ENCODE data around the gene SH3RF3. TPM values are rescaled to one million over a fixed set of nuclear protein-coding genes. Genes with fewer than 3 reads are reported as not detected.
A peak's percentile ranks its signal among the peaks of the same experiment; 100 is the strongest.

The SH3RF3 gene
- total RNA-seq, 1 experiment from 2014 or later: 0.34 TPM

- Histone ChIP-seq H3K4me2 (ENCODE audit: low read depth, low read length, poor library complexity, severe bottlenecking) (peak overlapping the region; percentile 38), H2AFZ (ENCODE audit: low read length) (no peak overlapping the region), H3K9me3 (ENCODE audit: low read length) (no peaks in the 10 kb centered on the region), H3K27me3 (ENCODE audit: low read length) (no peaks in the 10 kb centered on the region), H3K4me3 (ENCODE audit: low read length) (no peak overlapping the region), H3K36me3 (ENCODE audit: insufficient read depth, low read length) (no peaks in the 10 kb centered on the region), H3K79me2 (ENCODE audit: low read length) (no peaks in the 10 kb centered on the region), H3K9me2 (replicated peaks; ENCODE audit: insufficient read depth, low read length) (no peaks in the 10 kb centered on the region), H3K9ac (ENCODE audit: low read length) (no peak overlapping the region), H4K20me1 (ENCODE audit: insufficient read depth, low read depth, low read length) (no peaks in the 10 kb centered on the region), H3K27ac (ENCODE audit: low read length) (no peak overlapping the region), H3K4me1 (ENCODE audit: low read length) (peaks cover 30% of the 10 kb centered on the region)
- peak; percentile 71 for DNase-seq
Measured at GRCh38 chr2:109255654-109256053, 126.6 kb downstream of the SH3RF3 start.

- H2AFZ ChIP-seq (ENCODE audit: low read length): no peak overlapping the region
- H3K79me2 ChIP-seq (ENCODE audit: low read length): no peaks in the 10 kb centered on the region
- no peaks in the 10 kb centered on the region for H4K20me1 ChIP-seq (ENCODE audit: insufficient read depth, low read depth, low read length)
- H3K4me2 ChIP-seq (ENCODE audit: low read depth, low read length, poor library complexity, severe bottlenecking): peak overlapping the region; percentile 38
- no peaks in the 10 kb centered on the region for H3K27me3 ChIP-seq (ENCODE audit: low read length)
- H3K27ac ChIP-seq (ENCODE audit: low read length): no peak overlapping the region
- DNase-seq: no peak
- H3K4me3 ChIP-seq (ENCODE audit: low read length): no peak overlapping the region
- no peaks in the 10 kb centered on the region for H3K36me3 ChIP-seq (ENCODE audit: insufficient read depth, low read length)
- no peaks in the 10 kb centered on the region for H3K9me3 ChIP-seq (ENCODE audit: low read length)
- no peaks in the 10 kb centered on the region for H3K9me2 ChIP-seq (replicated peaks; ENCODE audit: insufficient read depth, low read length)
- H3K9ac ChIP-seq (ENCODE audit: low read length): no peak overlapping the region
- H3K4me1 ChIP-seq (ENCODE audit: low read length): peaks cover 30% of the 10 kb centered on the region
Measured at GRCh38 chr2:109256111-109256510, 127.1 kb downstream of the SH3RF3 start.

GRCh38 chr2:109256921-109257320 lies 127.9 kb downstream of the SH3RF3 start:
- no peak overlapping the region for H3K9ac ChIP-seq (ENCODE audit: low read length)
- H4K20me1 ChIP-seq (ENCODE audit: insufficient read depth, low read depth, low read length): no peaks in the 10 kb centered on the region
- H3K9me2 ChIP-seq (replicated peaks; ENCODE audit: insufficient read depth, low read length): no peaks in the 10 kb centered on the region
- H3K36me3 ChIP-seq (ENCODE audit: insufficient read depth, low read length): no peaks in the 10 kb centered on the region
- no peaks in the 10 kb centered on the region for H3K79me2 ChIP-seq (ENCODE audit: low read length)
- DNase-seq: no peak
- H3K4me2 ChIP-seq (ENCODE audit: low read depth, low read length, poor library complexity, severe bottlenecking): no peak overlapping the region
- peaks cover 30% of the 10 kb centered on the region for H3K4me1 ChIP-seq (ENCODE audit: low read length)
- no peak overlapping the region for H3K4me3 ChIP-seq (ENCODE audit: low read length)
- no peaks in the 10 kb centered on the region for H3K27me3 ChIP-seq (ENCODE audit: low read length)
- no peaks in the 10 kb centered on the region for H3K9me3 ChIP-seq (ENCODE audit: low read length)
- H3K27ac ChIP-seq (ENCODE audit: low read length): no peak overlapping the region
- no peak overlapping the region for H2AFZ ChIP-seq (ENCODE audit: low read length)

GRCh38 chr2:109257653-109258052 lies 128.6 kb downstream of the SH3RF3 start:
- DNase-seq: no peak
- Histone ChIP-seq H3K27me3 (ENCODE audit: low read length) (no peaks in the 10 kb centered on the region), H3K4me2 (ENCODE audit: low read depth, low read length, poor library complexity, severe bottlenecking) (no peak overlapping the region), H4K20me1 (ENCODE audit: insufficient read depth, low read depth, low read length) (no peaks in the 10 kb centered on the region), H3K9ac (ENCODE audit: low read length) (no peak overlapping the region), H3K9me3 (ENCODE audit: low read length) (no peaks in the 10 kb centered on the region), H3K4me3 (ENCODE audit: low read length) (no peak overlapping the region), H3K36me3 (ENCODE audit: insufficient read depth, low read length) (no peaks in the 10 kb centered on the region), H3K4me1 (ENCODE audit: low read length) (peaks cover 30% of the 10 kb centered on the region), H3K27ac (ENCODE audit: low read length) (no peak overlapping the region), H3K79me2 (ENCODE audit: low read length) (no peaks in the 10 kb centered on the region), H2AFZ (ENCODE audit: low read length) (no peak overlapping the region), H3K9me2 (replicated peaks; ENCODE audit: insufficient read depth, low read length) (no peaks in the 10 kb centered on the region)

GRCh38 chr2:109258376-109258775 lies 129.4 kb downstream of the SH3RF3 start:
- no peak overlapping the region for H3K4me3 ChIP-seq (ENCODE audit: low read length)

GRCh38 chr2:109258905-109259540 lies 130.0 kb downstream of the SH3RF3 start:
- Histone ChIP-seq H3K4me1 (ENCODE audit: low read length) (peaks cover 26% of the 10 kb centered on the region), H3K79me2 (ENCODE audit: low read length) (no peaks in the 10 kb centered on the region), H3K36me3 (ENCODE audit: insufficient read depth, low read length) (no peaks in the 10 kb centered on the region), H3K4me2 (ENCODE audit: low read depth, low read length, poor library complexity, severe bottlenecking) (no peak overlapping the region), H3K9me3 (ENCODE audit: low read length) (no peaks in the 10 kb centered on the region), H3K9me2 (replicated peaks; ENCODE audit: insufficient read depth, low read length) (no peaks in the 10 kb centered on the region), H3K9ac (ENCODE audit: low read length) (no peak overlapping the region), H3K27me3 (ENCODE audit: low read length) (no peaks in the 10 kb centered on the region), H3K4me3 (ENCODE audit: low read length) (no peak overlapping the region), H2AFZ (ENCODE audit: low read length) (no peak overlapping the region), H3K27ac (ENCODE audit: low read length) (no peak overlapping the region), H4K20me1 (ENCODE audit: insufficient read depth, low read depth, low read length) (no peaks in the 10 kb centered on the region)
- DNase-seq: no peak

More at GRCh38 chr2:109258376-109258775, 129.4 kb downstream of the SH3RF3 start:
- H3K4me2 ChIP-seq (ENCODE audit: low read depth, low read length, poor library complexity, severe bottlenecking): no peak overlapping the region
- H3K9ac ChIP-seq (ENCODE audit: low read length): no peak overlapping the region
- no peaks in the 10 kb centered on the region for H3K9me3 ChIP-seq (ENCODE audit: low read length)
- H3K4me1 ChIP-seq (ENCODE audit: low read length): peaks cover 30% of the 10 kb centered on the region
- H3K36me3 ChIP-seq (ENCODE audit: insufficient read depth, low read length): no peaks in the 10 kb centered on the region
- no peak overlapping the region for H3K27ac ChIP-seq (ENCODE audit: low read length)
- H3K27me3 ChIP-seq (ENCODE audit: low read length): no peaks in the 10 kb centered on the region
- H2AFZ ChIP-seq (ENCODE audit: low read length): no peak overlapping the region
- no peaks in the 10 kb centered on the region for H3K79me2 ChIP-seq (ENCODE audit: low read length)
- DNase-seq: no peak
- no peaks in the 10 kb centered on the region for H4K20me1 ChIP-seq (ENCODE audit: insufficient read depth, low read depth, low read length)
- no peaks in the 10 kb centered on the region for H3K9me2 ChIP-seq (replicated peaks; ENCODE audit: insufficient read depth, low read length)

- Histone ChIP-seq H3K36me3 (ENCODE audit: insufficient read depth, low read length) (no peaks in the 10 kb centered on the region), H3K9me3 (ENCODE audit: low read length) (no peaks in the 10 kb centered on the region), H2AFZ (ENCODE audit: low read length) (no peak overlapping the region), H3K9me2 (replicated peaks; ENCODE audit: insufficient read depth, low read length) (no peaks in the 10 kb centered on the region), H4K20me1 (ENCODE audit: insufficient read depth, low read depth, low read length) (no peaks in the 10 kb centered on the region), H3K4me1 (ENCODE audit: low read length) (peaks cover 20% of the 10 kb centered on the region), H3K27me3 (ENCODE audit: low read length) (no peaks in the 10 kb centered on the region), H3K9ac (ENCODE audit: low read length) (no peak overlapping the region), H3K4me3 (ENCODE audit: low read length) (no peak overlapping the region), H3K79me2 (ENCODE audit: low read length) (no peaks in the 10 kb centered on the region), H3K4me2 (ENCODE audit: low read depth, low read length, poor library complexity, severe bottlenecking) (no peak overlapping the region), H3K27ac (ENCODE audit: low read length) (no peak overlapping the region)
- DNase-seq: no peak
Measured at GRCh38 chr2:109259671-109260070, 130.7 kb downstream of the SH3RF3 start.

GRCh38 chr2:109260116-109260855 lies 131.3 kb downstream of the SH3RF3 start:
- H2AFZ ChIP-seq (ENCODE audit: low read length): no peak overlapping the region
- no peak overlapping the region for H3K4me2 ChIP-seq (ENCODE audit: low read depth, low read length, poor library complexity, severe bottlenecking)
- no peaks in the 10 kb centered on the region for H3K36me3 ChIP-seq (ENCODE audit: insufficient read depth, low read length)
- H4K20me1 ChIP-seq (ENCODE audit: insufficient read depth, low read depth, low read length): no peaks in the 10 kb centered on the region
- no peaks in the 10 kb centered on the region for H3K79me2 ChIP-seq (ENCODE audit: low read length)
- no peak overlapping the region for H3K27ac ChIP-seq (ENCODE audit: low read length)
- H3K4me3 ChIP-seq (ENCODE audit: low read length): no peak overlapping the region
- H3K9me3 ChIP-seq (ENCODE audit: low read length): no peaks in the 10 kb centered on the region
- H3K9ac ChIP-seq (ENCODE audit: low read length): no peak overlapping the region
- H3K27me3 ChIP-seq (ENCODE audit: low read length): no peaks in the 10 kb centered on the region
- H3K4me1 ChIP-seq (ENCODE audit: low read length): peaks cover 16% of the 10 kb centered on the region
- no peaks in the 10 kb centered on the region for H3K9me2 ChIP-seq (replicated peaks; ENCODE audit: insufficient read depth, low read length)
- DNase-seq: no peak
